ENCODE results near the gene FFAR4.

DNA sequence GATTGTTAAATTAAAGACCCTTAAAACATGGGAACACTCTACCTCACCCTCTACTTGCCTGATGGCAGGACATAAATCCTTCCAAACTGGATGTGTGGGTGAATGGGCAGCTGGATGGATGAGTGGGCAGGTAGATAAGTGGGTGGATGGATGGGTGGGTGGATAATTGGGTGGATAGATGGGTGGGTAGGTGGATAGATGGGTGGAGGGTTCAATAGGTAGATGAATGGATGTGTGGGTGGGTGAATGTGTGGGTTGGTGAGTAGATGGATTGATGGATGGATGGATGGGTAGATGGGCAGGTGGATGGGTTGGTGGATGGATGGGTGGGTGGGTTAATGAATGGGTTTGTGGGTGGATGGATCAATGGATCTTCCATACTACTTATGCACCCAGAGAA is 18.9 kb upstream of the FFAR4 start:
- no peak for TF ChIP-seq POLR2A (IDR thresholded peaks at IDR 0.05)
- TF ChIP-seq, protein P1, sequence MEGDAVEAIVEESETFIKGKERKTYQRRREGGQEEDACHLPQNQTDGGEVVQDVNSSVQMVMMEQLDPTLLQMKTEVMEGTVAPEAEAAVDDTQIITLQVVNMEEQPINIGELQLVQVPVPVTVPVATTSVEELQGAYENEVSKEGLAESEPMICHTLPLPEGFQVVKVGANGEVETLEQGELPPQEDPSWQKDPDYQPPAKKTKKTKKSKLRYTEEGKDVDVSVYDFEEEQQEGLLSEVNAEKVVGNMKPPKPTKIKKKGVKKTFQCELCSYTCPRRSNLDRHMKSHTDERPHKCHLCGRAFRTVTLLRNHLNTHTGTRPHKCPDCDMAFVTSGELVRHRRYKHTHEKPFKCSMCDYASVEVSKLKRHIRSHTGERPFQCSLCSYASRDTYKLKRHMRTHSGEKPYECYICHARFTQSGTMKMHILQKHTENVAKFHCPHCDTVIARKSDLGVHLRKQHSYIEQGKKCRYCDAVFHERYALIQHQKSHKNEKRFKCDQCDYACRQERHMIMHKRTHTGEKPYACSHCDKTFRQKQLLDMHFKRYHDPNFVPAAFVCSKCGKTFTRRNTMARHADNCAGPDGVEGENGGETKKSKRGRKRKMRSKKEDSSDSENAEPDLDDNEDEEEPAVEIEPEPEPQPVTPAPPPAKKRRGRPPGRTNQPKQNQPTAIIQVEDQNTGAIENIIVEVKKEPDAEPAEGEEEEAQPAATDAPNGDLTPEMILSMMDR (IDR thresholded peaks at IDR 0.05) = no peak

Data from adrenal gland (tissue), 5 donors.